Measurements from ENCODE around the gene PDLIM1. TPM values are rescaled to one million over a fixed set of nuclear protein-coding genes. Genes with fewer than 3 reads are reported as not detected.

PDLIM1 gene
- total RNA-seq, 1 experiment from 2014 or later = 67.4 TPM

GRCh38 chr10:95315509-95315908, 24.7 kb upstream of the PDLIM1 start:
- H3K79me2 ChIP-seq (ENCODE audit: insufficient read depth, low read length) = no peaks in the 10 kb centered on the region
- H2AFZ ChIP-seq (ENCODE audit: low read depth, low read length, poor library complexity, severe bottlenecking) = no peak overlapping the region
- H3K9me3 ChIP-seq (ENCODE audit: control insufficient read depth in 1 of 2, insufficient read depth in 1 of 2, low read depth in 1 of 2, low read length in 2 of 2) = no peaks in the 10 kb centered on the region
- H4K20me1 ChIP-seq (ENCODE audit: insufficient read depth) = no peaks in the 10 kb centered on the region
- H3K27me3 ChIP-seq (ENCODE audit: insufficient read depth, low read length) = peaks cover 51% of the 10 kb centered on the region
- DNase-seq (ENCODE audit: low read depth, low spot score) (no peak), ATAC-seq (no peak)
- no peaks in the 10 kb centered on the region for H3K9me2 ChIP-seq (ENCODE audit: insufficient read depth)
- no peak overlapping the region for H3K9ac ChIP-seq (ENCODE audit: low read length)
- TF ChIP-seq SP1 (IDR thresholded peaks at IDR 0.05; ENCODE audit: low read depth) (no peak), TCF7L2 (IDR thresholded peaks at IDR 0.05; ENCODE audit: borderline replicate concordance, extremely low read depth, insufficient read depth, insufficient read length) (no peak), ELF1 (IDR thresholded peaks at IDR 0.05; ENCODE audit: borderline replicate concordance, low read depth) (no peak), EZH2 (IDR thresholded peaks at IDR 0.05) (no peak), EZH2phosphoT487 (IDR thresholded peaks at IDR 0.05; ENCODE audit: borderline replicate concordance) (no peak), ZNF274 (IDR thresholded peaks at IDR 0.05; ENCODE audit: low read depth, low read length) (no peak), EGR1 (IDR thresholded peaks at IDR 0.05; ENCODE audit: low read depth) (no peak), RAD21 (IDR thresholded peaks at IDR 0.05; ENCODE audit: low read depth) (no peak), SRF (IDR thresholded peaks at IDR 0.05; ENCODE audit: low read depth) (no peak), JUND (IDR thresholded peaks at IDR 0.05) (no peak), POLR2A (IDR thresholded peaks at IDR 0.05; ENCODE audit: borderline replicate concordance, extremely low read depth, insufficient read depth, insufficient read length) (no peak), ZBTB33 (IDR thresholded peaks at IDR 0.05; ENCODE audit: extremely low read depth, insufficient replicate concordance, low read length) (no peak), YY1 (IDR thresholded peaks at IDR 0.05; ENCODE audit: extremely low read depth, insufficient replicate concordance, low read depth, low read length) (no peak), FOSL1 (IDR thresholded peaks at IDR 0.05; ENCODE audit: low read depth) (no peak), ZFX (IDR thresholded peaks at IDR 0.05) (no peak), CBX3 (IDR thresholded peaks at IDR 0.05; ENCODE audit: low read depth) (no peak)
- TF ChIP-seq, protein P1, sequence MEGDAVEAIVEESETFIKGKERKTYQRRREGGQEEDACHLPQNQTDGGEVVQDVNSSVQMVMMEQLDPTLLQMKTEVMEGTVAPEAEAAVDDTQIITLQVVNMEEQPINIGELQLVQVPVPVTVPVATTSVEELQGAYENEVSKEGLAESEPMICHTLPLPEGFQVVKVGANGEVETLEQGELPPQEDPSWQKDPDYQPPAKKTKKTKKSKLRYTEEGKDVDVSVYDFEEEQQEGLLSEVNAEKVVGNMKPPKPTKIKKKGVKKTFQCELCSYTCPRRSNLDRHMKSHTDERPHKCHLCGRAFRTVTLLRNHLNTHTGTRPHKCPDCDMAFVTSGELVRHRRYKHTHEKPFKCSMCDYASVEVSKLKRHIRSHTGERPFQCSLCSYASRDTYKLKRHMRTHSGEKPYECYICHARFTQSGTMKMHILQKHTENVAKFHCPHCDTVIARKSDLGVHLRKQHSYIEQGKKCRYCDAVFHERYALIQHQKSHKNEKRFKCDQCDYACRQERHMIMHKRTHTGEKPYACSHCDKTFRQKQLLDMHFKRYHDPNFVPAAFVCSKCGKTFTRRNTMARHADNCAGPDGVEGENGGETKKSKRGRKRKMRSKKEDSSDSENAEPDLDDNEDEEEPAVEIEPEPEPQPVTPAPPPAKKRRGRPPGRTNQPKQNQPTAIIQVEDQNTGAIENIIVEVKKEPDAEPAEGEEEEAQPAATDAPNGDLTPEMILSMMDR (IDR thresholded peaks at IDR 0.05 in 2 of 3, conservative IDR thresholded peaks at IDR 0.05 in 1 of 3; ENCODE audit: borderline replicate concordance in 1 of 3, insufficient read depth in 1 of 3, low read depth in 2 of 3, low read length in 2 of 3) = no peak
- TF ChIP-seq, protein P2, sequence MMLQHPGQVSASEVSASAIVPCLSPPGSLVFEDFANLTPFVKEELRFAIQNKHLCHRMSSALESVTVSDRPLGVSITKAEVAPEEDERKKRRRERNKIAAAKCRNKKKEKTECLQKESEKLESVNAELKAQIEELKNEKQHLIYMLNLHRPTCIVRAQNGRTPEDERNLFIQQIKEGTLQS (IDR thresholded peaks at IDR 0.05) = no peak
- TF ChIP-seq, protein P3, sequence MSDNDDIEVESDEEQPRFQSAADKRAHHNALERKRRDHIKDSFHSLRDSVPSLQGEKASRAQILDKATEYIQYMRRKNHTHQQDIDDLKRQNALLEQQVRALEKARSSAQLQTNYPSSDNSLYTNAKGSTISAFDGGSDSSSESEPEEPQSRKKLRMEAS (IDR thresholded peaks at IDR 0.05) = no peak
- TF ChIP-seq, protein P4, sequence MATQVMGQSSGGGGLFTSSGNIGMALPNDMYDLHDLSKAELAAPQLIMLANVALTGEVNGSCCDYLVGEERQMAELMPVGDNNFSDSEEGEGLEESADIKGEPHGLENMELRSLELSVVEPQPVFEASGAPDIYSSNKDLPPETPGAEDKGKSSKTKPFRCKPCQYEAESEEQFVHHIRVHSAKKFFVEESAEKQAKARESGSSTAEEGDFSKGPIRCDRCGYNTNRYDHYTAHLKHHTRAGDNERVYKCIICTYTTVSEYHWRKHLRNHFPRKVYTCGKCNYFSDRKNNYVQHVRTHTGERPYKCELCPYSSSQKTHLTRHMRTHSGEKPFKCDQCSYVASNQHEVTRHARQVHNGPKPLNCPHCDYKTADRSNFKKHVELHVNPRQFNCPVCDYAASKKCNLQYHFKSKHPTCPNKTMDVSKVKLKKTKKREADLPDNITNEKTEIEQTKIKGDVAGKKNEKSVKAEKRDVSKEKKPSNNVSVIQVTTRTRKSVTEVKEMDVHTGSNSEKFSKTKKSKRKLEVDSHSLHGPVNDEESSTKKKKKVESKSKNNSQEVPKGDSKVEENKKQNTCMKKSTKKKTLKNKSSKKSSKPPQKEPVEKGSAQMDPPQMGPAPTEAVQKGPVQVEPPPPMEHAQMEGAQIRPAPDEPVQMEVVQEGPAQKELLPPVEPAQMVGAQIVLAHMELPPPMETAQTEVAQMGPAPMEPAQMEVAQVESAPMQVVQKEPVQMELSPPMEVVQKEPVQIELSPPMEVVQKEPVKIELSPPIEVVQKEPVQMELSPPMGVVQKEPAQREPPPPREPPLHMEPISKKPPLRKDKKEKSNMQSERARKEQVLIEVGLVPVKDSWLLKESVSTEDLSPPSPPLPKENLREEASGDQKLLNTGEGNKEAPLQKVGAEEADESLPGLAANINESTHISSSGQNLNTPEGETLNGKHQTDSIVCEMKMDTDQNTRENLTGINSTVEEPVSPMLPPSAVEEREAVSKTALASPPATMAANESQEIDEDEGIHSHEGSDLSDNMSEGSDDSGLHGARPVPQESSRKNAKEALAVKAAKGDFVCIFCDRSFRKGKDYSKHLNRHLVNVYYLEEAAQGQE (IDR thresholded peaks at IDR 0.05; ENCODE audit: low read depth) = no peak
- ChIA-PET POLR2A (no interaction called here), CTCF (no interaction called here), RAD21 (ENCODE audit: low non-redundant PET in 1 of 2, low total read pairs in 2 of 2, uncharacterized antibody in 2 of 2, unreplicated experiment in 2 of 2) (no interaction called here)
- H3K4me3 ChIP-seq (replicated peaks in 1 of 2; ENCODE audit: low read depth in 1 of 2, low read length in 2 of 2) = no peak overlapping the region
- no peaks in the 10 kb centered on the region; a peak in 1 of 4 replicates for H3K4me1 ChIP-seq (ENCODE audit: control insufficient read depth in 1 of 2, insufficient read depth in 2 of 2, low read length in 2 of 2)
- no peak overlapping the region for H3K27ac ChIP-seq (ENCODE audit: low read depth, low read length)
- no peaks in the 10 kb centered on the region for H3K36me3 ChIP-seq (ENCODE audit: control insufficient read depth in 1 of 2, insufficient read depth in 2 of 2, low read length in 2 of 2)
- no TSS peak for BruUV-seq (replicated peaks)
- intact Hi-C loops (cut with micrococcal nuclease) = no loop called here
- no peak overlapping the region for H3K4me2 ChIP-seq (ENCODE audit: low read length)

Data from HCT116 (cell line).